ENCODE results near the gene PGAP6.

GRCh38 chr16:324201-324450, 57.7 kb downstream of the PGAP6 start:
- TF ChIP-seq POLR2A (IDR thresholded peaks at IDR 0.05; ENCODE audit: low read length) (no peak), CTCF (IDR thresholded peaks at IDR 0.05) (no peak), RAD21 (conservative IDR thresholded peaks at IDR 0.05 in 1 of 2, IDR thresholded peaks at IDR 0.05 in 1 of 2) (no peak), EHMT2 (IDR thresholded peaks at IDR 0.05; ENCODE audit: low read depth) (no peak), RFX5 (IDR thresholded peaks at IDR 0.05) (no peak), PBX3 (IDR thresholded peaks at IDR 0.05) (no peak), EP300 (IDR thresholded peaks at IDR 0.05) (no peak), NR3C1 (IDR thresholded peaks at IDR 0.05) (no peak), MAFK (IDR thresholded peaks at IDR 0.05; ENCODE audit: partially characterized antibody) (no peak), REST (IDR thresholded peaks at IDR 0.05) (no peak)
